ENCODE data around the gene PCYT1A.

- no peak for TF ChIP-seq POLR2A (IDR thresholded peaks at IDR 0.05; ENCODE audit: low read depth, low read length)
- TF ChIP-seq TAF1 (IDR thresholded peaks at IDR 0.05; ENCODE audit: low read depth, low read length) = no peak
- TF ChIP-seq POLR2AphosphoS5 (IDR thresholded peaks at IDR 0.05; ENCODE audit: low read depth, low read length) = no peak
- TF ChIP-seq SPI1 (IDR thresholded peaks at IDR 0.05; ENCODE audit: low read depth, low read length) = no peak
- TF ChIP-seq POU2F2 (IDR thresholded peaks at IDR 0.05; ENCODE audit: low read depth, low read length) = no peak
- no peak for TF ChIP-seq PAX5 (IDR thresholded peaks at IDR 0.05; ENCODE audit: insufficient read depth, low read length, severe bottlenecking)
These were observed 36.2 kb upstream of the PCYT1A start for GRCh38 chr3:196323691-196324090.
